ENCODE data around the gene CAMTA1. TPM values are rescaled to one million over a fixed set of nuclear protein-coding genes. Genes with fewer than 3 reads are reported as not detected.

The CAMTA1 gene
- total and polyA plus RNA-seq, 9 of the 15 experiments (the other 6 are each of a cell fraction or from before 2014, with no cell fraction given) = 43.9 to 161 (median 65.9) TPM

DNA sequence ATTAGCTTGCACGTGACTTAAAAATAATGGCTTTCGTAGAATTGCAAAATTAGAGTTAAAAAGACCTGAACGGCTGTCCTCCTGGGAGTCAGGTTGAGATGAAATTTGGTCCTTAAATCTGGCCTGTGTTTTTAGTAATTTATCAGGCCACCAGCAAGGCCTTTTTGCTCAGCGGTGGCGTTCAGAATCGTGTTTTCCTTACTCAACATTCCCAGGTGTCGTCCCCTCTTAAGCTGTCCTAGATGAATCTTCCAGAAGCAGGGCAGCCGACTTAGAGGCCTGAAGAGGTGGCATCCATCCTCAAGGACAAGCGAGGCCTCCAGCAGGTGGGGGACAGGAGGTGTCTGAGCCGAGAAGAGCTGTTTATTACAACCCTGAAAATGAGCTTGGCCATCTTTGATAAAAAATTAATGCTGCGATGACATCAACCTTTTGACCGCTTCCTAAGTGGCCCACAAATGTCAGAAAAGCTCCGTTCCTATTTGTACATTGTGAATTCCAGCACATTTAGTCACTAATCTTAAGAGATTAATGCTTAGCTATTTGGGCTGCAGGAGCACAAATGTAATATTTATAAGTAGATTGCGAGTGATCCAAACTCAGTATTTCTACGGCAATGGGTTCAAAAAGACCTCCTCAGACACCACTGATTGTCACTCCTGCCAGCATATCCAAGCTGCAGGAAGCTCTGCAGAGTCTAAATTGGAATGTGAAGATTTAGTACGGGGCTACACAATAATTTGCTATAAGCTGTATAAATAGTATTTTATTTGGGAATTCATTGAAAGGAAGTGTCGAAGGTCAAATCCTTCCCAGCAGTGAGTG, 641.7 kb downstream of the CAMTA1 start:
- CTCF ChIA-PET (ENCODE audit: low intra/inter-chr PET ratio) = no interaction called here
- no peak overlapping the region for H3K4me3 ChIP-seq
- TF ChIP-seq L3MBTL2 (IDR thresholded peaks at IDR 0.05) (no peak), ZNF584 (CRISPR knock-in tag; IDR thresholded peaks at IDR 0.05; ENCODE audit: low read depth) (no peak), RNF2 (IDR thresholded peaks at IDR 0.05) (no peak), SAFB2 (IDR thresholded peaks at IDR 0.05; ENCODE audit: borderline replicate concordance, low read depth, low read length, severe bottlenecking) (no peak), CEBPG (CRISPR knock-in tag; IDR thresholded peaks at IDR 0.05) (no peak), CEBPG (tag; conservative IDR thresholded peaks at IDR 0.05 in 1 of 2, IDR thresholded peaks at IDR 0.05 in 1 of 2) (no peak), KAT8 (IDR thresholded peaks at IDR 0.05; ENCODE audit: low read depth) (no peak), ZC3H8 (IDR thresholded peaks at IDR 0.05) (no peak), NFE2L1 (tag; IDR thresholded peaks at IDR 0.05; ENCODE audit: borderline replicate concordance, low read depth) (no peak), SRSF7 (optimal IDR thresholded peaks at IDR 0.05; ENCODE audit: low read depth, low read length) (no peak), ATF7 (IDR thresholded peaks at IDR 0.05) (0 out of 2 replicates have a peak, but pooled peaks have one; percentile 12)
- TF ChIP-seq, protein P1, sequence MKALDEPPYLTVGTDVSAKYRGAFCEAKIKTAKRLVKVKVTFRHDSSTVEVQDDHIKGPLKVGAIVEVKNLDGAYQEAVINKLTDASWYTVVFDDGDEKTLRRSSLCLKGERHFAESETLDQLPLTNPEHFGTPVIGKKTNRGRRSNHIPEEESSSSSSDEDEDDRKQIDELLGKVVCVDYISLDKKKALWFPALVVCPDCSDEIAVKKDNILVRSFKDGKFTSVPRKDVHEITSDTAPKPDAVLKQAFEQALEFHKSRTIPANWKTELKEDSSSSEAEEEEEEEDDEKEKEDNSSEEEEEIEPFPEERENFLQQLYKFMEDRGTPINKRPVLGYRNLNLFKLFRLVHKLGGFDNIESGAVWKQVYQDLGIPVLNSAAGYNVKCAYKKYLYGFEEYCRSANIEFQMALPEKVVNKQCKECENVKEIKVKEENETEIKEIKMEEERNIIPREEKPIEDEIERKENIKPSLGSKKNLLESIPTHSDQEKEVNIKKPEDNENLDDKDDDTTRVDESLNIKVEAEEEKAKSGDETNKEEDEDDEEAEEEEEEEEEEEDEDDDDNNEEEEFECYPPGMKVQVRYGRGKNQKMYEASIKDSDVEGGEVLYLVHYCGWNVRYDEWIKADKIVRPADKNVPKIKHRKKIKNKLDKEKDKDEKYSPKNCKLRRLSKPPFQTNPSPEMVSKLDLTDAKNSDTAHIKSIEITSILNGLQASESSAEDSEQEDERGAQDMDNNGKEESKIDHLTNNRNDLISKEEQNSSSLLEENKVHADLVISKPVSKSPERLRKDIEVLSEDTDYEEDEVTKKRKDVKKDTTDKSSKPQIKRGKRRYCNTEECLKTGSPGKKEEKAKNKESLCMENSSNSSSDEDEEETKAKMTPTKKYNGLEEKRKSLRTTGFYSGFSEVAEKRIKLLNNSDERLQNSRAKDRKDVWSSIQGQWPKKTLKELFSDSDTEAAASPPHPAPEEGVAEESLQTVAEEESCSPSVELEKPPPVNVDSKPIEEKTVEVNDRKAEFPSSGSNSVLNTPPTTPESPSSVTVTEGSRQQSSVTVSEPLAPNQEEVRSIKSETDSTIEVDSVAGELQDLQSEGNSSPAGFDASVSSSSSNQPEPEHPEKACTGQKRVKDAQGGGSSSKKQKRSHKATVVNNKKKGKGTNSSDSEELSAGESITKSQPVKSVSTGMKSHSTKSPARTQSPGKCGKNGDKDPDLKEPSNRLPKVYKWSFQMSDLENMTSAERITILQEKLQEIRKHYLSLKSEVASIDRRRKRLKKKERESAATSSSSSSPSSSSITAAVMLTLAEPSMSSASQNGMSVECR (CRISPR knock-in tag; IDR thresholded peaks at IDR 0.05) = no peak
- TF ChIP-seq, protein P2, sequence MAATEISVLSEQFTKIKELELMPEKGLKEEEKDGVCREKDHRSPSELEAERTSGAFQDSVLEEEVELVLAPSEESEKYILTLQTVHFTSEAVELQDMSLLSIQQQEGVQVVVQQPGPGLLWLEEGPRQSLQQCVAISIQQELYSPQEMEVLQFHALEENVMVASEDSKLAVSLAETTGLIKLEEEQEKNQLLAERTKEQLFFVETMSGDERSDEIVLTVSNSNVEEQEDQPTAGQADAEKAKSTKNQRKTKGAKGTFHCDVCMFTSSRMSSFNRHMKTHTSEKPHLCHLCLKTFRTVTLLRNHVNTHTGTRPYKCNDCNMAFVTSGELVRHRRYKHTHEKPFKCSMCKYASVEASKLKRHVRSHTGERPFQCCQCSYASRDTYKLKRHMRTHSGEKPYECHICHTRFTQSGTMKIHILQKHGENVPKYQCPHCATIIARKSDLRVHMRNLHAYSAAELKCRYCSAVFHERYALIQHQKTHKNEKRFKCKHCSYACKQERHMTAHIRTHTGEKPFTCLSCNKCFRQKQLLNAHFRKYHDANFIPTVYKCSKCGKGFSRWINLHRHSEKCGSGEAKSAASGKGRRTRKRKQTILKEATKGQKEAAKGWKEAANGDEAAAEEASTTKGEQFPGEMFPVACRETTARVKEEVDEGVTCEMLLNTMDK (IDR thresholded peaks at IDR 0.05; ENCODE audit: borderline replicate concordance, insufficient read depth, low read depth, low read length, poor library complexity, severe bottlenecking) = no peak
- TF ChIP-seq, protein P3, sequence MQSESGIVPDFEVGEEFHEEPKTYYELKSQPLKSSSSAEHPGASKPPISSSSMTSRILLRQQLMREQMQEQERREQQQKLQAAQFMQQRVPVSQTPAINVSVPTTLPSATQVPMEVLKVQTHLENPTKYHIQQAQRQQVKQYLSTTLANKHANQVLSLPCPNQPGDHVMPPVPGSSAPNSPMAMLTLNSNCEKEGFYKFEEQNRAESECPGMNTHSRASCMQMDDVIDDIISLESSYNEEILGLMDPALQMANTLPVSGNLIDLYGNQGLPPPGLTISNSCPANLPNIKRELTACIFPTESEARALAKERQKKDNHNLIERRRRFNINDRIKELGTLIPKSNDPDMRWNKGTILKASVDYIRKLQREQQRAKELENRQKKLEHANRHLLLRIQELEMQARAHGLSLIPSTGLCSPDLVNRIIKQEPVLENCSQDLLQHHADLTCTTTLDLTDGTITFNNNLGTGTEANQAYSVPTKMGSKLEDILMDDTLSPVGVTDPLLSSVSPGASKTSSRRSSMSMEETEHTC (IDR thresholded peaks at IDR 0.05) = no peak

More for the DNA sequence above, 641.7 kb downstream of the CAMTA1 start:
- 1% methylated on average over 17 of the region's 17 CpGs for WGBS (ENCODE audit: insufficient coverage, low coverage, missing lambda C conversion rate)
- Histone ChIP-seq H3K4me1 (replicated peaks in 1 of 2; ENCODE audit: control insufficient read depth in 2 of 2, insufficient read depth in 2 of 2, low read length in 2 of 2) (no peaks in the 10 kb centered on the region), H3K4me2 (ENCODE audit: insufficient read depth, low read length) (no peak overlapping the region), H3K27ac (ENCODE audit: extremely low read depth, low read depth, low read length) (no peak overlapping the region), H2AFZ (ENCODE audit: low read depth, low read length) (no peak overlapping the region), H3K9me3 (replicated peaks; ENCODE audit: control insufficient read depth, insufficient read depth, low read depth, low read length) (no peaks in the 10 kb centered on the region), H3K9ac (ENCODE audit: insufficient read depth in 1 of 2, low read depth in 2 of 2, low read length in 2 of 2) (no peak overlapping the region), H4K20me1 (replicated peaks; ENCODE audit: control insufficient read depth, insufficient read depth, low read length) (peaks cover 9% of the 10 kb centered on the region; the same call in 1 of the 2 replicates), H3K36me3 (ENCODE audit: control insufficient read depth, insufficient read depth, low read length) (no peaks in the 10 kb centered on the region), H3K79me2 (ENCODE audit: control insufficient read depth, insufficient read depth, low read length) (no peaks in the 10 kb centered on the region), H3K9me1 (ENCODE audit: control insufficient read depth, insufficient read depth, low read length) (no peaks in the 10 kb centered on the region), H3K27me3 (ENCODE audit: control insufficient read depth in 2 of 2, insufficient read depth in 2 of 2, low read length in 2 of 2) (peaks cover 6 to 55% of the 10 kb centered on the region in 2 experiments; a peak in 3 of 5 replicates)
- DNase-seq (ENCODE audit: extremely low read depth in 1 of 4, low spot score in 3 of 4) (no peak), FAIRE-seq (no peak), ATAC-seq (no peak)
- POLR2A ChIA-PET = no interaction called here
- intact Hi-C loops (cut with micrococcal nuclease) = no loop called here
- BruUV-seq (replicated peaks) = no TSS peak
- in situ Hi-C loops (cut with MboI) = no loop called here
